Natural killer cell (primary cell): ENCODE measurements around the gene TMEM151A. TPM values are rescaled to one million over a fixed set of nuclear protein-coding genes. Genes with fewer than 3 reads are reported as not detected.
A peak's percentile ranks its signal among the peaks of the same experiment; 100 is the strongest.

ENCODE experiments used
- ATAC-seq, 3 donors: fragments of 150-1000 bp in 2 of 3; fragments of 200-7000 bp in 1 of 3; cut with Tn5 transposase; 1 replicate in 1 of 3; 2 replicates in 2 of 3; pipeline ENCODE4 v1.10.0; 2021; ENCODE audit warnings: mild to moderate bottlenecking in 2 of 3, moderate library complexity in 2 of 3
- DNase-seq, 2 donors: peaks; one replicate each; pipeline versions ENCODE4 v3.0.0 to v3.0.0-alpha.2; 2013 to 2021; ENCODE audit warnings: mixed read lengths in 1 of 2
- H3K27ac ChIP-seq: one replicate; pipeline ENCODE4 v1.5.1; 2013; ENCODE audit warnings: mild to moderate bottlenecking, low read length
- H3K27me3 ChIP-seq: one replicate; pipeline ENCODE4 v1.6.1; 2013; ENCODE audit warnings: low read length; ENCODE audit not compliant: control insufficient read depth, insufficient read depth
- H3K36me3 ChIP-seq: one replicate; pipeline ENCODE4 v1.6.1; 2013; ENCODE audit warnings: low read length; ENCODE audit not compliant: control insufficient read depth, insufficient read depth
- H3K4me1 ChIP-seq: one replicate; pipeline ENCODE4 v1.6.1; 2013; ENCODE audit warnings: low read length; ENCODE audit not compliant: control insufficient read depth, insufficient read depth
- H3K4me3 ChIP-seq: one replicate; pipeline ENCODE4 v1.5.1; 2013; ENCODE audit warnings: low read length
- H3K9me3 ChIP-seq: one replicate; pipeline ENCODE4 v1.6.1; 2013; ENCODE audit warnings: low read length; ENCODE audit not compliant: control insufficient read depth, insufficient read depth
- H3K27ac Mint-ChIP-seq, 2 donors: one replicate each; pipeline ENCODE4 v1.8.0; 2022; ENCODE audit warnings: mild to moderate bottlenecking in 2 of 2, mixed read lengths in 2 of 2, moderate library complexity in 1 of 2
- H3K27me3 Mint-ChIP-seq, 2 donors: one replicate each; pipeline ENCODE4 v1.8.0; 2022; ENCODE audit warnings: low read depth in 2 of 2, mixed read lengths in 2 of 2
- H3K36me3 Mint-ChIP-seq: one replicate; pipeline ENCODE4 v1.8.0; 2022; ENCODE audit warnings: mixed read lengths
- H3K4me1 Mint-ChIP-seq, 2 donors: one replicate each; pipeline ENCODE4 v1.8.0; 2022; ENCODE audit warnings: mixed read lengths in 2 of 2
- H3K4me3 Mint-ChIP-seq: one replicate; pipeline ENCODE4 v1.8.0; 2022; ENCODE audit warnings: mild to moderate bottlenecking, moderate library complexity, mixed read lengths
- H3K9me3 Mint-ChIP-seq, 2 donors: one replicate each; pipeline ENCODE4 v1.8.0; 2022; ENCODE audit warnings: mixed read lengths in 2 of 2
- WGBS: methylation state at CpG from one replicate; pipeline ENCODE4 v1.1.7; 2013; ENCODE audit warnings: missing lambda C conversion rate; ENCODE audit not compliant: insufficient coverage; 5-methylcytosine and 5-hydroxymethylcytosine counted together
- intact Hi-C: fragments of 100-400 bp; cut with micrococcal nuclease; formaldehyde crosslinking; loops from one replicate; pipeline ENCODE4 v1.14.2; 2022
- total RNA-seq, 4 donors: library from RNA; stranded (reverse); fragments of 120-200 nt in 1 of 4; gene quantifications; one replicate each; pipeline versions ENCODE4 v1.2.3 to v1.2.4, GENCODE V29; 2013 to 2022
- TF ChIP-seq, protein P1 (sequence below): fragments of 200-600 bp; IDR thresholded peaks from one replicate; pipeline ENCODE4 v1.8.0; 2022; ENCODE audit warnings: antibody characterized with exemption

Gene TMEM151A
- total RNA-seq, 3 donors from 2014 or later (not counting 1 experiment from before 2014, with no cell fraction given) = not detected

- intact Hi-C loops = loop anchor here (1.0 kb wide), 2 partner anchors 14 to 21 kb away; partner anchors contain the start of gene YIF1A
- peaks cover 64% of the 10 kb centered on the region for H3K4me1 ChIP-seq
Measured at GRCh38 chr11:66268244-66268951, 23.3 kb upstream of the TMEM151A start, which contains the start of gene RAB1B. TSS of gene RAB1B (plus strand) at chr11:66268639. CDS start at chr11:66268680, 41 bp downstream.

GRCh38 chr11:66268952-66269905 lies 22.5 kb upstream of the TMEM151A start:
- peak overlapping the region; percentile 95 to 98 for H3K27ac Mint-ChIP-seq
- peaks cover 30% of the 10 kb centered on the region for H3K36me3 ChIP-seq
- H3K4me1 ChIP-seq = peaks cover 72% of the 10 kb centered on the region
- DNase-seq = peak in 1 of 2 donors; percentile 46
- TF ChIP-seq, protein P1, sequence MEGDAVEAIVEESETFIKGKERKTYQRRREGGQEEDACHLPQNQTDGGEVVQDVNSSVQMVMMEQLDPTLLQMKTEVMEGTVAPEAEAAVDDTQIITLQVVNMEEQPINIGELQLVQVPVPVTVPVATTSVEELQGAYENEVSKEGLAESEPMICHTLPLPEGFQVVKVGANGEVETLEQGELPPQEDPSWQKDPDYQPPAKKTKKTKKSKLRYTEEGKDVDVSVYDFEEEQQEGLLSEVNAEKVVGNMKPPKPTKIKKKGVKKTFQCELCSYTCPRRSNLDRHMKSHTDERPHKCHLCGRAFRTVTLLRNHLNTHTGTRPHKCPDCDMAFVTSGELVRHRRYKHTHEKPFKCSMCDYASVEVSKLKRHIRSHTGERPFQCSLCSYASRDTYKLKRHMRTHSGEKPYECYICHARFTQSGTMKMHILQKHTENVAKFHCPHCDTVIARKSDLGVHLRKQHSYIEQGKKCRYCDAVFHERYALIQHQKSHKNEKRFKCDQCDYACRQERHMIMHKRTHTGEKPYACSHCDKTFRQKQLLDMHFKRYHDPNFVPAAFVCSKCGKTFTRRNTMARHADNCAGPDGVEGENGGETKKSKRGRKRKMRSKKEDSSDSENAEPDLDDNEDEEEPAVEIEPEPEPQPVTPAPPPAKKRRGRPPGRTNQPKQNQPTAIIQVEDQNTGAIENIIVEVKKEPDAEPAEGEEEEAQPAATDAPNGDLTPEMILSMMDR = no peak
- peaks cover 59 to 65% of the 10 kb centered on the region in 2 donors for H3K4me1 Mint-ChIP-seq
- H3K36me3 Mint-ChIP-seq = peaks cover 11% of the 10 kb centered on the region
- H3K4me3 Mint-ChIP-seq = peak overlapping the region; percentile 97
- H3K4me3 ChIP-seq = peak overlapping the region; percentile 89
- H3K9me3 Mint-ChIP-seq = no peaks in the 10 kb centered on the region
- no peaks in the 10 kb centered on the region for H3K27me3 Mint-ChIP-seq
- ATAC-seq = no peak
- WGBS = 3% methylated on average over 32 of the region's 32 CpGs
- H3K27ac ChIP-seq = peak overlapping the region; percentile 85
- intact Hi-C loops = loop anchor here (1.0 kb wide), 2 partner anchors 13 to 20 kb away; partner anchors contain the start of gene YIF1A
- no peaks in the 10 kb centered on the region for H3K9me3 ChIP-seq
- H3K27me3 ChIP-seq = no peaks in the 10 kb centered on the region

More at GRCh38 chr11:66268244-66268951, 23.3 kb upstream of the TMEM151A start, which contains the start of gene RAB1B:
- H3K36me3 Mint-ChIP-seq = peaks cover 3% of the 10 kb centered on the region
- no peaks in the 10 kb centered on the region for H3K9me3 Mint-ChIP-seq
- Histone ChIP-seq H3K4me3 (peak within 1 kb of the TSS; percentile 89), H3K9me3 (no peaks in the 10 kb centered on the region), H3K27me3 (no peaks in the 10 kb centered on the region), H3K27ac (peak within 1 kb of the TSS; percentile 85), H3K36me3 (peaks cover 22% of the 10 kb centered on the region)
- DNase-seq (peak; percentile 99 to 100), ATAC-seq (peak; percentile 77 to 93 (median 83))
- no peaks in the 10 kb centered on the region for H3K27me3 Mint-ChIP-seq
- WGBS = under 1% methylated on average over 63 of the region's 64 CpGs
- H3K4me1 Mint-ChIP-seq = peaks cover 51 to 57% of the 10 kb centered on the region in 2 donors
- peak within 1 kb of the TSS; percentile 97 for H3K4me3 Mint-ChIP-seq
- TF ChIP-seq, protein P1 = no peak
- peak within 1 kb of the TSS; percentile 95 to 98 for H3K27ac Mint-ChIP-seq

DNA sequence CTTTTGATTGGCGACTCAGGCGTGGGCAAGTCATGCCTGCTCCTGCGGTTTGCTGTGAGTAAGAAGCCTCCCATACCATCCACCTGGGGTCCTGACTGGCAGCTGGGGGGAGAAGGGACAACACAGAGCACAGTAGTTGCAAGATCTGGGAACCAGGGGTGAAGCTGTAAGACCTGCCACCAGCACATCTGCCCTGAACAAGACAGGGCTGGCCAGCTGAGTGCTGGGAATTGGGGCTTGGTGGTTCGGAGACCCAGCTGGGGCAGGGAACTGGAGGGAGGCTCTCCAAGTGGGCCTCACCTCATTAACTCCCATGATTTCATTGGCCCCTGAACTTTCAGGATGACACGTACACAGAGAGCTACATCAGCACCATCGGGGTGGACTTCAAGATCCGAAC lies 19.9 kb upstream of the TMEM151A start:
- intact Hi-C loops = no loop called here
- no peak overlapping the region for H3K4me3 ChIP-seq
- TF ChIP-seq, protein P1 = no peak
- no peaks in the 10 kb centered on the region for H3K9me3 ChIP-seq
- peak overlapping the region in 1 of 2 donors; percentile 76 for H3K27ac Mint-ChIP-seq
- peaks cover 47% of the 10 kb centered on the region for H3K36me3 ChIP-seq
- peaks cover 61 to 79% of the 10 kb centered on the region in 2 donors for H3K4me1 Mint-ChIP-seq
- no peaks in the 10 kb centered on the region for H3K27me3 Mint-ChIP-seq
- H3K36me3 Mint-ChIP-seq = peaks cover 14% of the 10 kb centered on the region
- no peak for DNase-seq
- peaks cover 86% of the 10 kb centered on the region for H3K4me1 ChIP-seq
- no peak for ATAC-seq
- H3K27ac ChIP-seq = peak overlapping the region; percentile 20
- peak overlapping the region; percentile 41 for H3K4me3 Mint-ChIP-seq
- WGBS = 91% methylated on average over 7 of the region's 7 CpGs
- H3K27me3 ChIP-seq = no peaks in the 10 kb centered on the region
- no peaks in the 10 kb centered on the region for H3K9me3 Mint-ChIP-seq
